WTC11 (cell line): ENCODE measurements around the gene ABCB6. TPM values are rescaled to one million over a fixed set of nuclear protein-coding genes. Genes with fewer than 3 reads are reported as not detected.

Experiments used
- ATF1 ChIP-seq: sonication (generic); formaldehyde crosslinking; IDR thresholded peaks from 2 replicates; pipeline ENCODE4 v1.8.1; 2023; ENCODE audit warnings: mild to moderate bottlenecking, moderate library complexity, missing genetic modification reagents
- CREM ChIP-seq: sonication (generic); formaldehyde crosslinking; IDR thresholded peaks from 2 replicates; pipeline ENCODE4 v1.8.1; 2022; ENCODE audit warnings: mild to moderate bottlenecking, missing genetic modification reagents, moderate library complexity
- E2F1 ChIP-seq: sonication (generic); formaldehyde crosslinking; IDR thresholded peaks from 2 replicates; pipeline ENCODE4 v1.8.0; 2022; ENCODE audit warnings: mild to moderate bottlenecking, missing genetic modification reagents
- ELF4 ChIP-seq: sonication (generic); formaldehyde crosslinking; IDR thresholded peaks from 2 replicates; pipeline ENCODE4 v1.8.1; 2022; ENCODE audit warnings: low read depth, mild to moderate bottlenecking, moderate library complexity, missing genetic modification reagents
- GRHL2 ChIP-seq: fragments of 250-450 bp; sonication (Bioruptor Pico); IDR thresholded peaks from 2 replicates; pipeline ENCODE4 v1.8.0; 2022; ENCODE audit warnings: mild to moderate bottlenecking, moderate library complexity; ENCODE audit not compliant: insufficient replicate concordance, severe bottlenecking
- MXD4 ChIP-seq: fragments of 250-450 bp; sonication (Bioruptor Pico); IDR thresholded peaks from 2 replicates; pipeline ENCODE4 v1.8.0; 2021; ENCODE audit warnings: mild to moderate bottlenecking, moderate library complexity, borderline replicate concordance
- NR1H2 ChIP-seq: sonication (generic); formaldehyde crosslinking; IDR thresholded peaks from 2 replicates; pipeline ENCODE4 v1.9.0; 2021; ENCODE audit warnings: mild to moderate bottlenecking, moderate library complexity, missing genetic modification reagents
- OVOL2 ChIP-seq: fragments of 250-450 bp; sonication (Bioruptor Pico); IDR thresholded peaks from 2 replicates; pipeline ENCODE4 v1.9.0; 2021; ENCODE audit warnings: mild to moderate bottlenecking, borderline replicate concordance
- RORB ChIP-seq: fragments of 250-450 bp; sonication (Bioruptor Pico); IDR thresholded peaks from 2 replicates; pipeline ENCODE4 v1.9.0; 2021; ENCODE audit warnings: mild to moderate bottlenecking
- SOX15 ChIP-seq: fragments of 250-450 bp; sonication (Bioruptor Pico); IDR thresholded peaks from 2 replicates; pipeline ENCODE4 v1.9.0; 2021; ENCODE audit warnings: mild to moderate bottlenecking
- ZNF232 ChIP-seq: sonication (generic); formaldehyde crosslinking; IDR thresholded peaks from 2 replicates; pipeline ENCODE4 v1.8.0; 2022; ENCODE audit warnings: mild to moderate bottlenecking, missing genetic modification reagents
- ZNF263 ChIP-seq: sonication (generic); formaldehyde crosslinking; IDR thresholded peaks from 2 replicates; pipeline ENCODE4 v1.8.1; 2022; ENCODE audit warnings: low read depth, mild to moderate bottlenecking, moderate library complexity, missing genetic modification reagents
- total RNA-seq: library from RNA; stranded (reverse); gene quantifications from 3 replicates; pipeline ENCODE4 v1.2.3, GENCODE V29; 2021
- TF ChIP-seq, protein P1 (sequence below): sonication (generic); formaldehyde crosslinking; IDR thresholded peaks from 2 replicates; pipeline ENCODE4 v1.8.0; 2023; ENCODE audit warnings: mild to moderate bottlenecking, missing genetic modification reagents
- TF ChIP-seq, protein P2 (sequence below): sonication (generic); formaldehyde crosslinking; IDR thresholded peaks from 2 replicates; pipeline ENCODE4 v1.8.0; 2023; ENCODE audit warnings: missing genetic modification reagents, mild to moderate bottlenecking, borderline replicate concordance
- TF ChIP-seq, protein P3 (sequence below): sonication (generic); formaldehyde crosslinking; IDR thresholded peaks from 2 replicates; pipeline ENCODE4 v1.8.1; 2023; ENCODE audit warnings: mild to moderate bottlenecking, missing genetic modification reagents
- TF ChIP-seq, protein P4 (sequence below): sonication (generic); formaldehyde crosslinking; IDR thresholded peaks from 2 replicates; pipeline ENCODE4 v1.8.0; 2022; ENCODE audit warnings: mild to moderate bottlenecking, missing genetic modification reagents
- TF ChIP-seq, protein P5 (sequence below): fragments of 250-450 bp; sonication (Bioruptor Pico); IDR thresholded peaks from 2 replicates; pipeline ENCODE4 v1.9.0; 2021; ENCODE audit warnings: moderate library complexity, mild to moderate bottlenecking, inconsistent platforms, borderline replicate concordance
- TF ChIP-seq, protein P6 (sequence below): fragments of 250-450 bp; sonication (Bioruptor Pico); IDR thresholded peaks from 2 replicates; pipeline ENCODE4 v1.9.0; 2021; ENCODE audit warnings: mild to moderate bottlenecking
- TF ChIP-seq, protein P7 (sequence below): sonication (generic); formaldehyde crosslinking; IDR thresholded peaks from 2 replicates; pipeline ENCODE4 v1.8.1; 2023; ENCODE audit warnings: mild to moderate bottlenecking, missing genetic modification reagents

Gene ABCB6
- total RNA-seq, 1 experiment from 2014 or later = 44.8 TPM

GRCh38 chr2:219245148-219245898 is 26.6 kb upstream of the ABCB6 start, which contains the start of the genes GLB1L and STK16 (continued):
- TF ChIP-seq, protein P1, sequence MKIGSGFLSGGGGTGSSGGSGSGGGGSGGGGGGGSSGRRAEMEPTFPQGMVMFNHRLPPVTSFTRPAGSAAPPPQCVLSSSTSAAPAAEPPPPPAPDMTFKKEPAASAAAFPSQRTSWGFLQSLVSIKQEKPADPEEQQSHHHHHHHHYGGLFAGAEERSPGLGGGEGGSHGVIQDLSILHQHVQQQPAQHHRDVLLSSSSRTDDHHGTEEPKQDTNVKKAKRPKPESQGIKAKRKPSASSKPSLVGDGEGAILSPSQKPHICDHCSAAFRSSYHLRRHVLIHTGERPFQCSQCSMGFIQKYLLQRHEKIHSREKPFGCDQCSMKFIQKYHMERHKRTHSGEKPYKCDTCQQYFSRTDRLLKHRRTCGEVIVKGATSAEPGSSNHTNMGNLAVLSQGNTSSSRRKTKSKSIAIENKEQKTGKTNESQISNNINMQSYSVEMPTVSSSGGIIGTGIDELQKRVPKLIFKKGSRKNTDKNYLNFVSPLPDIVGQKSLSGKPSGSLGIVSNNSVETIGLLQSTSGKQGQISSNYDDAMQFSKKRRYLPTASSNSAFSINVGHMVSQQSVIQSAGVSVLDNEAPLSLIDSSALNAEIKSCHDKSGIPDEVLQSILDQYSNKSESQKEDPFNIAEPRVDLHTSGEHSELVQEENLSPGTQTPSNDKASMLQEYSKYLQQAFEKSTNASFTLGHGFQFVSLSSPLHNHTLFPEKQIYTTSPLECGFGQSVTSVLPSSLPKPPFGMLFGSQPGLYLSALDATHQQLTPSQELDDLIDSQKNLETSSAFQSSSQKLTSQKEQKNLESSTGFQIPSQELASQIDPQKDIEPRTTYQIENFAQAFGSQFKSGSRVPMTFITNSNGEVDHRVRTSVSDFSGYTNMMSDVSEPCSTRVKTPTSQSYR (CRISPR knock-in tag) = 0 out of 2 replicates have a peak, but pooled peaks have one; percentile 41
- 0 out of 2 replicates have a peak, but pooled peaks have one; percentile 71 for TF ChIP-seq E2F1 (CRISPR knock-in tag)
- TF ChIP-seq, protein P2, sequence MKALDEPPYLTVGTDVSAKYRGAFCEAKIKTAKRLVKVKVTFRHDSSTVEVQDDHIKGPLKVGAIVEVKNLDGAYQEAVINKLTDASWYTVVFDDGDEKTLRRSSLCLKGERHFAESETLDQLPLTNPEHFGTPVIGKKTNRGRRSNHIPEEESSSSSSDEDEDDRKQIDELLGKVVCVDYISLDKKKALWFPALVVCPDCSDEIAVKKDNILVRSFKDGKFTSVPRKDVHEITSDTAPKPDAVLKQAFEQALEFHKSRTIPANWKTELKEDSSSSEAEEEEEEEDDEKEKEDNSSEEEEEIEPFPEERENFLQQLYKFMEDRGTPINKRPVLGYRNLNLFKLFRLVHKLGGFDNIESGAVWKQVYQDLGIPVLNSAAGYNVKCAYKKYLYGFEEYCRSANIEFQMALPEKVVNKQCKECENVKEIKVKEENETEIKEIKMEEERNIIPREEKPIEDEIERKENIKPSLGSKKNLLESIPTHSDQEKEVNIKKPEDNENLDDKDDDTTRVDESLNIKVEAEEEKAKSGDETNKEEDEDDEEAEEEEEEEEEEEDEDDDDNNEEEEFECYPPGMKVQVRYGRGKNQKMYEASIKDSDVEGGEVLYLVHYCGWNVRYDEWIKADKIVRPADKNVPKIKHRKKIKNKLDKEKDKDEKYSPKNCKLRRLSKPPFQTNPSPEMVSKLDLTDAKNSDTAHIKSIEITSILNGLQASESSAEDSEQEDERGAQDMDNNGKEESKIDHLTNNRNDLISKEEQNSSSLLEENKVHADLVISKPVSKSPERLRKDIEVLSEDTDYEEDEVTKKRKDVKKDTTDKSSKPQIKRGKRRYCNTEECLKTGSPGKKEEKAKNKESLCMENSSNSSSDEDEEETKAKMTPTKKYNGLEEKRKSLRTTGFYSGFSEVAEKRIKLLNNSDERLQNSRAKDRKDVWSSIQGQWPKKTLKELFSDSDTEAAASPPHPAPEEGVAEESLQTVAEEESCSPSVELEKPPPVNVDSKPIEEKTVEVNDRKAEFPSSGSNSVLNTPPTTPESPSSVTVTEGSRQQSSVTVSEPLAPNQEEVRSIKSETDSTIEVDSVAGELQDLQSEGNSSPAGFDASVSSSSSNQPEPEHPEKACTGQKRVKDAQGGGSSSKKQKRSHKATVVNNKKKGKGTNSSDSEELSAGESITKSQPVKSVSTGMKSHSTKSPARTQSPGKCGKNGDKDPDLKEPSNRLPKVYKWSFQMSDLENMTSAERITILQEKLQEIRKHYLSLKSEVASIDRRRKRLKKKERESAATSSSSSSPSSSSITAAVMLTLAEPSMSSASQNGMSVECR (CRISPR knock-in tag) = peak; percentile 94; the same call in 1 of the 2 replicates
- TF ChIP-seq GRHL2 (CRISPR knock-in tag) = no peak
- no peak for TF ChIP-seq ZNF232
- TF ChIP-seq ATF1 (CRISPR knock-in tag) = no peak
- TF ChIP-seq CREM = peak; percentile 99
- TF ChIP-seq, protein P3, sequence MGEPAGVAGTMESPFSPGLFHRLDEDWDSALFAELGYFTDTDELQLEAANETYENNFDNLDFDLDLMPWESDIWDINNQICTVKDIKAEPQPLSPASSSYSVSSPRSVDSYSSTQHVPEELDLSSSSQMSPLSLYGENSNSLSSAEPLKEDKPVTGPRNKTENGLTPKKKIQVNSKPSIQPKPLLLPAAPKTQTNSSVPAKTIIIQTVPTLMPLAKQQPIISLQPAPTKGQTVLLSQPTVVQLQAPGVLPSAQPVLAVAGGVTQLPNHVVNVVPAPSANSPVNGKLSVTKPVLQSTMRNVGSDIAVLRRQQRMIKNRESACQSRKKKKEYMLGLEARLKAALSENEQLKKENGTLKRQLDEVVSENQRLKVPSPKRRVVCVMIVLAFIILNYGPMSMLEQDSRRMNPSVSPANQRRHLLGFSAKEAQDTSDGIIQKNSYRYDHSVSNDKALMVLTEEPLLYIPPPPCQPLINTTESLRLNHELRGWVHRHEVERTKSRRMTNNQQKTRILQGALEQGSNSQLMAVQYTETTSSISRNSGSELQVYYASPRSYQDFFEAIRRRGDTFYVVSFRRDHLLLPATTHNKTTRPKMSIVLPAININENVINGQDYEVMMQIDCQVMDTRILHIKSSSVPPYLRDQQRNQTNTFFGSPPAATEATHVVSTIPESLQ (CRISPR knock-in tag) = no peak
- TF ChIP-seq, protein P4, sequence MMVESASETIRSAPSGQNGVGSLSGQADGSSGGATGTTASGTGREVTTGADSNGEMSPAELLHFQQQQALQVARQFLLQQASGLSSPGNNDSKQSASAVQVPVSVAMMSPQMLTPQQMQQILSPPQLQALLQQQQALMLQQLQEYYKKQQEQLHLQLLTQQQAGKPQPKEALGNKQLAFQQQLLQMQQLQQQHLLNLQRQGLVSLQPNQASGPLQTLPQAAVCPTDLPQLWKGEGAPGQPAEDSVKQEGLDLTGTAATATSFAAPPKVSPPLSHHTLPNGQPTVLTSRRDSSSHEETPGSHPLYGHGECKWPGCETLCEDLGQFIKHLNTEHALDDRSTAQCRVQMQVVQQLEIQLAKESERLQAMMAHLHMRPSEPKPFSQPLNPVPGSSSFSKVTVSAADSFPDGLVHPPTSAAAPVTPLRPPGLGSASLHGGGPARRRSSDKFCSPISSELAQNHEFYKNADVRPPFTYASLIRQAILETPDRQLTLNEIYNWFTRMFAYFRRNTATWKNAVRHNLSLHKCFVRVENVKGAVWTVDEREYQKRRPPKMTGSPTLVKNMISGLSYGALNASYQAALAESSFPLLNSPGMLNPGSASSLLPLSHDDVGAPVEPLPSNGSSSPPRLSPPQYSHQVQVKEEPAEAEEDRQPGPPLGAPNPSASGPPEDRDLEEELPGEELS (CRISPR knock-in tag) = 0 out of 2 replicates have a peak, but pooled peaks have one; percentile 33
- no peak for TF ChIP-seq ELF4
- TF ChIP-seq MXD4 (CRISPR knock-in tag) = no peak
- TF ChIP-seq, protein P5, sequence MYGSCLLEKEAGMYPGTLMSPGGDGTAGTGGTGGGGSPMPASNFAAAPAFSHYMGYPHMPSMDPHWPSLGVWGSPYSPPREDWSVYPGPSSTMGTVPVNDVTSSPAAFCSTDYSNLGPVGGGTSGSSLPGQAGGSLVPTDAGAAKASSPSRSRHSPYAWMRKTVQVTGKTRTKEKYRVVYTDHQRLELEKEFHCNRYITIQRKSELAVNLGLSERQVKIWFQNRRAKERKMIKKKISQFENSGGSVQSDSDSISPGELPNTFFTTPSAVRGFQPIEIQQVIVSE = no peak
- no peak for TF ChIP-seq SOX15 (CRISPR knock-in tag)
- TF ChIP-seq, protein P6, sequence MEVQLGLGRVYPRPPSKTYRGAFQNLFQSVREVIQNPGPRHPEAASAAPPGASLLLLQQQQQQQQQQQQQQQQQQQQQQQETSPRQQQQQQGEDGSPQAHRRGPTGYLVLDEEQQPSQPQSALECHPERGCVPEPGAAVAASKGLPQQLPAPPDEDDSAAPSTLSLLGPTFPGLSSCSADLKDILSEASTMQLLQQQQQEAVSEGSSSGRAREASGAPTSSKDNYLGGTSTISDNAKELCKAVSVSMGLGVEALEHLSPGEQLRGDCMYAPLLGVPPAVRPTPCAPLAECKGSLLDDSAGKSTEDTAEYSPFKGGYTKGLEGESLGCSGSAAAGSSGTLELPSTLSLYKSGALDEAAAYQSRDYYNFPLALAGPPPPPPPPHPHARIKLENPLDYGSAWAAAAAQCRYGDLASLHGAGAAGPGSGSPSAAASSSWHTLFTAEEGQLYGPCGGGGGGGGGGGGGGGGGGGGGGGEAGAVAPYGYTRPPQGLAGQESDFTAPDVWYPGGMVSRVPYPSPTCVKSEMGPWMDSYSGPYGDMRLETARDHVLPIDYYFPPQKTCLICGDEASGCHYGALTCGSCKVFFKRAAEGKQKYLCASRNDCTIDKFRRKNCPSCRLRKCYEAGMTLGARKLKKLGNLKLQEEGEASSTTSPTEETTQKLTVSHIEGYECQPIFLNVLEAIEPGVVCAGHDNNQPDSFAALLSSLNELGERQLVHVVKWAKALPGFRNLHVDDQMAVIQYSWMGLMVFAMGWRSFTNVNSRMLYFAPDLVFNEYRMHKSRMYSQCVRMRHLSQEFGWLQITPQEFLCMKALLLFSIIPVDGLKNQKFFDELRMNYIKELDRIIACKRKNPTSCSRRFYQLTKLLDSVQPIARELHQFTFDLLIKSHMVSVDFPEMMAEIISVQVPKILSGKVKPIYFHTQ (CRISPR knock-in tag) = no peak
- no peak for TF ChIP-seq RORB
- TF ChIP-seq OVOL2 (CRISPR knock-in tag) = no peak
- TF ChIP-seq ZNF263 (CRISPR knock-in tag) = no peak
- TF ChIP-seq, protein P7, sequence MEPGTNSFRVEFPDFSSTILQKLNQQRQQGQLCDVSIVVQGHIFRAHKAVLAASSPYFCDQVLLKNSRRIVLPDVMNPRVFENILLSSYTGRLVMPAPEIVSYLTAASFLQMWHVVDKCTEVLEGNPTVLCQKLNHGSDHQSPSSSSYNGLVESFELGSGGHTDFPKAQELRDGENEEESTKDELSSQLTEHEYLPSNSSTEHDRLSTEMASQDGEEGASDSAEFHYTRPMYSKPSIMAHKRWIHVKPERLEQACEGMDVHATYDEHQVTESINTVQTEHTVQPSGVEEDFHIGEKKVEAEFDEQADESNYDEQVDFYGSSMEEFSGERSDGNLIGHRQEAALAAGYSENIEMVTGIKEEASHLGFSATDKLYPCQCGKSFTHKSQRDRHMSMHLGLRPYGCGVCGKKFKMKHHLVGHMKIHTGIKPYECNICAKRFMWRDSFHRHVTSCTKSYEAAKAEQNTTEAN (CRISPR knock-in tag) = 0 out of 2 replicates have a peak, but pooled peaks have one; percentile 45
- no peak for TF ChIP-seq NR1H2
